Tibial nerve (tissue), 3 donors: ENCODE measurements around the gene MCC.

ENCODE experiments used
- POLR2A ChIP-seq, 2 donors: fragments of 450-650 bp; IDR thresholded peaks; one replicate each; pipeline ENCODE4 v1.6.1; 2017; ENCODE audit warnings: antibody characterized with exemption in 2 of 2, mild to moderate bottlenecking in 2 of 2, moderate library complexity in 2 of 2
- TF ChIP-seq, protein P1 (sequence below), 5 experiments: fragments of 200-600 bp in 3 of 5; fragments of 450-650 bp in 2 of 5; sonication (generic) in 3 of 5; IDR thresholded peaks; one replicate each; pipeline ENCODE4 v1.5.1; 2016 to 2019; ENCODE audit warnings: antibody characterized with exemption in 5 of 5, mild to moderate bottlenecking in 3 of 5, moderate library complexity in 2 of 5

- TF ChIP-seq, protein P1, sequence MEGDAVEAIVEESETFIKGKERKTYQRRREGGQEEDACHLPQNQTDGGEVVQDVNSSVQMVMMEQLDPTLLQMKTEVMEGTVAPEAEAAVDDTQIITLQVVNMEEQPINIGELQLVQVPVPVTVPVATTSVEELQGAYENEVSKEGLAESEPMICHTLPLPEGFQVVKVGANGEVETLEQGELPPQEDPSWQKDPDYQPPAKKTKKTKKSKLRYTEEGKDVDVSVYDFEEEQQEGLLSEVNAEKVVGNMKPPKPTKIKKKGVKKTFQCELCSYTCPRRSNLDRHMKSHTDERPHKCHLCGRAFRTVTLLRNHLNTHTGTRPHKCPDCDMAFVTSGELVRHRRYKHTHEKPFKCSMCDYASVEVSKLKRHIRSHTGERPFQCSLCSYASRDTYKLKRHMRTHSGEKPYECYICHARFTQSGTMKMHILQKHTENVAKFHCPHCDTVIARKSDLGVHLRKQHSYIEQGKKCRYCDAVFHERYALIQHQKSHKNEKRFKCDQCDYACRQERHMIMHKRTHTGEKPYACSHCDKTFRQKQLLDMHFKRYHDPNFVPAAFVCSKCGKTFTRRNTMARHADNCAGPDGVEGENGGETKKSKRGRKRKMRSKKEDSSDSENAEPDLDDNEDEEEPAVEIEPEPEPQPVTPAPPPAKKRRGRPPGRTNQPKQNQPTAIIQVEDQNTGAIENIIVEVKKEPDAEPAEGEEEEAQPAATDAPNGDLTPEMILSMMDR (IDR thresholded peaks at IDR 0.05): no peak
- TF ChIP-seq POLR2A (IDR thresholded peaks at IDR 0.05): no peak
Observed at GRCh38 chr5:113176734-113177133, 311.5 kb downstream of the MCC start.
